NCI-H526 (cell line): ENCODE data around the gene TBCB.
A peak's percentile ranks its signal among the peaks of the same experiment; 100 is the strongest.
"Not testable (repeated sequence)": the region's sequence is repeated elsewhere in the genome, so short reads cannot be mapped to it uniquely, and the experiment has no call there.

Experiments used
- DNase-seq, 2 experiments: peaks; one replicate each; lab custom pipeline; 2025; lab: John Stamatoyannopoulos, UW

TBCB gene

GRCh38 chr19:36101550-36102327 is 13.5 kb upstream of the TBCB start:
- DNase-seq: no peak

GRCh38 chr19:36103040-36103626 is 12.1 kb upstream of the TBCB start:
- no peak for DNase-seq

GRCh38 chr19:36103842-36104552 is 11.3 kb upstream of the TBCB start:
- DNase-seq: no peak

- no peak for DNase-seq
These were observed 8.8 kb upstream of the TBCB start for GRCh38 chr19:36106441-36106840.

- no peak for DNase-seq
These were observed 8.3 kb upstream of the TBCB start for GRCh38 chr19:36106991-36107390.

- no peak for DNase-seq
These were observed 6.6 kb upstream of the TBCB start for GRCh38 chr19:36108684-36109083.

GRCh38 chr19:36110487-36111199 is 4.6 kb upstream of the TBCB start, which contains the start of gene OVOL3:
OVOL3 (plus strand) TSS chr19:36111143; CDS start chr19:36111203, 60 bp downstream.
- peak; percentile 92 to 96 for DNase-seq

- no peak for DNase-seq
These were observed 4.1 kb upstream of the TBCB start for GRCh38 chr19:36111200-36111539.

- DNase-seq: no peak
These were observed 2.6 kb upstream of the TBCB start for GRCh38 chr19:36112678-36113077.

- peak in 1 of 2 experiments; percentile 43 for DNase-seq
These were observed 1.8 kb upstream of the TBCB start for GRCh38 chr19:36113425-36113824.

GRCh38 chr19:36113894-36114720 is 1.2 kb upstream of the TBCB start:
- peak; percentile 65 to 68 for DNase-seq

GRCh38 chr19:36114721-36115452 is 381 bp upstream of the TBCB start, which contains the start of gene POLR2I:
POLR2I (minus strand) TSS chr19:36114875; CDS start chr19:36114856, 19 bp downstream.
- DNase-seq: peak; percentile 100

- no peak for DNase-seq
These were observed 1.0 kb downstream of the TBCB start for GRCh38 chr19:36116344-36116637.

- peak; percentile 88 to 91 for DNase-seq
These were observed 5.1 kb downstream of the TBCB start for GRCh38 chr19:36120092-36120983.

GRCh38 chr19:36120984-36121358 is 5.7 kb downstream of the TBCB start:
- DNase-seq: no peak

GRCh38 chr19:36121486-36122124 is 6.3 kb downstream of the TBCB start:
- no peak for DNase-seq

- no peak for DNase-seq
These were observed 10.3 kb downstream of the TBCB start for GRCh38 chr19:36125557-36125956.

GRCh38 chr19:36128392-36128736 is 13.1 kb downstream of the TBCB start:
- DNase-seq: peak; percentile 36 to 72

GRCh38 chr19:36131221-36131620 is 16.0 kb downstream of the TBCB start:
- not testable (repeated sequence) for DNase-seq
